ENCODE measurements around the gene ZFAND3. TPM values are rescaled to one million over a fixed set of nuclear protein-coding genes. Genes with fewer than 3 reads are reported as not detected.

Gene ZFAND3
- total RNA-seq, 2 experiments from 2014 or later = 8.3 to 33.8 TPM

DNA sequence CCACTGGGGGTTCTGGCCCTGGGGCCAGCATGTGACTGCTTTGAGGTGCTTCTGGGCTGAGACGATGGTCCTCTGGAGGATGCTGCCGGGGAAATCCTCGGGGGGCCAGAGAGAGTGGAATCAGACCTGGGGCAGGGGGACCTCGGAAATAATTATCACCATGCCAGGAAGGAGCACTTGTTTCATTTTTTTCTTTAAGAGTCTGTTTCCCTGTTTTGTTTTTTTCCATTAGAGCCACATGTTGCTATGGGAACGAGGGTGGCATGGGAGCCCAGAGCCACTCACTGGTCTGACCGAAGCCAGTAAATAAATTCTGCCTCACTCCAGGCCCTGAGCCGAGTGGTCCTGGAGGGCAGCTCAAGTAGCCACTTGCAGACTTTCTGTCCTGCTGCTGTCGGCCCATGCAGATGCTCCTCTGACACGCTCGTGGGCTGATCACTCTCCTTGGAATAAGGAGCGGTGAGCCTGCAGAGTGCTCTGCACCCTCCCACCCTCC is 365.1 kb downstream of the ZFAND3 start:
- Histone ChIP-seq H3K36me3 (ENCODE audit: insufficient read depth, low read length) (no peaks in the 10 kb centered on the region), H3K4me1 (ENCODE audit: insufficient read depth, low read length, poor library complexity, severe bottlenecking) (no peaks in the 10 kb centered on the region), H3K4me2 (ENCODE audit: low read length) (no peak overlapping the region), H3K9me2 (ENCODE audit: insufficient read depth, low read length) (no peaks in the 10 kb centered on the region), H4K20me1 (ENCODE audit: insufficient read depth, low read length) (no peaks in the 10 kb centered on the region), H2AFZ (ENCODE audit: low read length) (no peak overlapping the region), H3K4me3 (ENCODE audit: low read depth, low read length, poor library complexity, severe bottlenecking) (no peak overlapping the region), H3K27ac (ENCODE audit: low read depth, low read length, poor library complexity, severe bottlenecking) (no peak overlapping the region), H3K9me3 (ENCODE audit: low read length) (no peaks in the 10 kb centered on the region), H3K79me2 (ENCODE audit: insufficient read depth, low read depth, low read length) (no peaks in the 10 kb centered on the region)
- ChIA-PET POLR2A (no interaction called here), CTCF (ENCODE audit: unreplicated experiment) (no interaction called here)
- no peak for DNase-seq (ENCODE audit: low spot score)
- no peak for TF ChIP-seq EZH2phosphoT487 (IDR thresholded peaks at IDR 0.05; ENCODE audit: borderline replicate concordance, low read depth, low read length)
- TF ChIP-seq, protein P1, sequence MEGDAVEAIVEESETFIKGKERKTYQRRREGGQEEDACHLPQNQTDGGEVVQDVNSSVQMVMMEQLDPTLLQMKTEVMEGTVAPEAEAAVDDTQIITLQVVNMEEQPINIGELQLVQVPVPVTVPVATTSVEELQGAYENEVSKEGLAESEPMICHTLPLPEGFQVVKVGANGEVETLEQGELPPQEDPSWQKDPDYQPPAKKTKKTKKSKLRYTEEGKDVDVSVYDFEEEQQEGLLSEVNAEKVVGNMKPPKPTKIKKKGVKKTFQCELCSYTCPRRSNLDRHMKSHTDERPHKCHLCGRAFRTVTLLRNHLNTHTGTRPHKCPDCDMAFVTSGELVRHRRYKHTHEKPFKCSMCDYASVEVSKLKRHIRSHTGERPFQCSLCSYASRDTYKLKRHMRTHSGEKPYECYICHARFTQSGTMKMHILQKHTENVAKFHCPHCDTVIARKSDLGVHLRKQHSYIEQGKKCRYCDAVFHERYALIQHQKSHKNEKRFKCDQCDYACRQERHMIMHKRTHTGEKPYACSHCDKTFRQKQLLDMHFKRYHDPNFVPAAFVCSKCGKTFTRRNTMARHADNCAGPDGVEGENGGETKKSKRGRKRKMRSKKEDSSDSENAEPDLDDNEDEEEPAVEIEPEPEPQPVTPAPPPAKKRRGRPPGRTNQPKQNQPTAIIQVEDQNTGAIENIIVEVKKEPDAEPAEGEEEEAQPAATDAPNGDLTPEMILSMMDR (conservative IDR thresholded peaks at IDR 0.05; ENCODE audit: low read length) = no peak
- no TSS peak for BruUV-seq (replicated peaks)
- intact Hi-C loops (cut with micrococcal nuclease; ENCODE audit: unreplicated experiment) = no loop called here

DNA sequence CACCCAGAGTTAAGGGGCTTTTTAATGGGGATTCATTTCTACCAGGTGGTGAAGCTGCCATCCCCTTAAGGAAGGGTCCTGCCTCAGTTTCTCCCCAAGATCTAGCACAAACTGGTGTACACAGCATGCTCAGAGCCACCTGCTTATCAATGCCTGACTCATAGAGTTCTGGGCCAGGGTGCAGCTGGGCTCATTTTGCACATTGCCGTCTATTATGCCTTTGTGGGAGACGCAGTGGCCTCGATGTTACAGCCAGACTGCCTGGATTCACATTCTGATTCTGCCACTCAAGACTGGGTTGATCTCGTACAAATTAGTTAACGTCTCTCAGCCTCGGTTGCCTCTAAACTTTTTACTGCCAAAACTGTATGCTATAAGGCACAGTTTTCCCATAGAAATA is 365.7 kb downstream of the ZFAND3 start:
- POLR2A ChIA-PET = no interaction called here
- intact Hi-C loops (cut with micrococcal nuclease; ENCODE audit: unreplicated experiment) = no loop called here
- no peak overlapping the region for H3K27ac ChIP-seq (ENCODE audit: low read depth, low read length, poor library complexity, severe bottlenecking)
- H3K4me3 ChIP-seq (ENCODE audit: low read depth, low read length, poor library complexity, severe bottlenecking) = no peak overlapping the region
- no peaks in the 10 kb centered on the region for H3K79me2 ChIP-seq (ENCODE audit: insufficient read depth, low read depth, low read length)
- CTCF ChIA-PET (ENCODE audit: unreplicated experiment) = no interaction called here
- no peak overlapping the region for H2AFZ ChIP-seq (ENCODE audit: low read length)
- no peaks in the 10 kb centered on the region for H3K9me3 ChIP-seq (ENCODE audit: low read length)
- TF ChIP-seq EZH2phosphoT487 (IDR thresholded peaks at IDR 0.05; ENCODE audit: borderline replicate concordance, low read depth, low read length) = no peak
- TF ChIP-seq, protein P1 (conservative IDR thresholded peaks at IDR 0.05; ENCODE audit: low read length) = no peak
- H3K9me2 ChIP-seq (ENCODE audit: insufficient read depth, low read length) = no peaks in the 10 kb centered on the region
- H3K4me2 ChIP-seq (ENCODE audit: low read length) = no peak overlapping the region
- DNase-seq (ENCODE audit: low spot score) = no peak
- BruUV-seq (replicated peaks) = no TSS peak
- H3K4me1 ChIP-seq (ENCODE audit: insufficient read depth, low read length, poor library complexity, severe bottlenecking) = no peaks in the 10 kb centered on the region
- H3K36me3 ChIP-seq (ENCODE audit: insufficient read depth, low read length) = no peaks in the 10 kb centered on the region
- H4K20me1 ChIP-seq (ENCODE audit: insufficient read depth, low read length) = no peaks in the 10 kb centered on the region

- no peaks in the 10 kb centered on the region for H3K36me3 ChIP-seq (ENCODE audit: insufficient read depth, low read length)
- no TSS peak for BruUV-seq (replicated peaks)
- no peaks in the 10 kb centered on the region for H3K9me3 ChIP-seq (ENCODE audit: low read length)
- DNase-seq (ENCODE audit: low spot score) = no peak
- no peaks in the 10 kb centered on the region for H3K4me1 ChIP-seq (ENCODE audit: insufficient read depth, low read length, poor library complexity, severe bottlenecking)
- no peaks in the 10 kb centered on the region for H3K9me2 ChIP-seq (ENCODE audit: insufficient read depth, low read length)
- no peak overlapping the region for H3K4me3 ChIP-seq (ENCODE audit: low read depth, low read length, poor library complexity, severe bottlenecking)
- H3K4me2 ChIP-seq (ENCODE audit: low read length) = no peak overlapping the region
- POLR2A ChIA-PET = no interaction called here
- H3K79me2 ChIP-seq (ENCODE audit: insufficient read depth, low read depth, low read length) = no peaks in the 10 kb centered on the region
- no peak overlapping the region for H2AFZ ChIP-seq (ENCODE audit: low read length)
- CTCF ChIA-PET (ENCODE audit: unreplicated experiment) = no interaction called here
- TF ChIP-seq EZH2phosphoT487 (IDR thresholded peaks at IDR 0.05; ENCODE audit: borderline replicate concordance, low read depth, low read length) = no peak
- TF ChIP-seq, protein P1 (conservative IDR thresholded peaks at IDR 0.05; ENCODE audit: low read length) = no peak
- intact Hi-C loops (cut with micrococcal nuclease; ENCODE audit: unreplicated experiment) = no loop called here
- no peaks in the 10 kb centered on the region for H4K20me1 ChIP-seq (ENCODE audit: insufficient read depth, low read length)
- H3K27ac ChIP-seq (ENCODE audit: low read depth, low read length, poor library complexity, severe bottlenecking) = no peak overlapping the region
Measured at GRCh38 chr6:38185752-38186151, 366.2 kb downstream of the ZFAND3 start.

Data from OCI-LY7 (cell line).